ENCODE measurements around the gene CAMTA1.

DNA sequence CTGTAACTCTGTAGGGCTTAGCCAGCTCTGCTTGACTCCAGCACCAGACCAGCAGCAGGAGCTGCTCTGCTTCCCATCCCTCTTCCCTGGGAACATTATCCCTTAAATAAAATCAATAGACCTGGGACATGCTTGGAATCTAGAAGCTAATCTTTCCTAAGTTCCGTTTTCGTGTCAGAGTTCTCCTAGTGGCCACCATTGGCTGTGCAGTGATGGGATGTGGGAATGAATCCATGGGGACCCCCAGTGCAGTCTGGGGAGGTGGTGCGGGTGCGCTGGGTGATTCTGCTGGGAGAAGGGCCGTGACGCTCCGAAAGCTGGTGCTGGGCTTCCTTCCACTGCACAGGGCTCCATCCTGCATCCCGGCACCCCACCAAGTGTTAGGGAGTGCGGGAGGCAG, 202.7 kb downstream of the CAMTA1 start:
- TF ChIP-seq, protein P1, sequence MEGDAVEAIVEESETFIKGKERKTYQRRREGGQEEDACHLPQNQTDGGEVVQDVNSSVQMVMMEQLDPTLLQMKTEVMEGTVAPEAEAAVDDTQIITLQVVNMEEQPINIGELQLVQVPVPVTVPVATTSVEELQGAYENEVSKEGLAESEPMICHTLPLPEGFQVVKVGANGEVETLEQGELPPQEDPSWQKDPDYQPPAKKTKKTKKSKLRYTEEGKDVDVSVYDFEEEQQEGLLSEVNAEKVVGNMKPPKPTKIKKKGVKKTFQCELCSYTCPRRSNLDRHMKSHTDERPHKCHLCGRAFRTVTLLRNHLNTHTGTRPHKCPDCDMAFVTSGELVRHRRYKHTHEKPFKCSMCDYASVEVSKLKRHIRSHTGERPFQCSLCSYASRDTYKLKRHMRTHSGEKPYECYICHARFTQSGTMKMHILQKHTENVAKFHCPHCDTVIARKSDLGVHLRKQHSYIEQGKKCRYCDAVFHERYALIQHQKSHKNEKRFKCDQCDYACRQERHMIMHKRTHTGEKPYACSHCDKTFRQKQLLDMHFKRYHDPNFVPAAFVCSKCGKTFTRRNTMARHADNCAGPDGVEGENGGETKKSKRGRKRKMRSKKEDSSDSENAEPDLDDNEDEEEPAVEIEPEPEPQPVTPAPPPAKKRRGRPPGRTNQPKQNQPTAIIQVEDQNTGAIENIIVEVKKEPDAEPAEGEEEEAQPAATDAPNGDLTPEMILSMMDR (IDR thresholded peaks at IDR 0.05; ENCODE audit: poor library complexity) = no peak
- TF ChIP-seq EZH2 (IDR thresholded peaks at IDR 0.05; ENCODE audit: borderline replicate concordance) = no peak

Measured in hepatocyte (in vitro differentiated cells).